ENCODE measurements around the gene GDF15.

- no peak for TF ChIP-seq EZH2 (IDR thresholded peaks at IDR 0.05; ENCODE audit: borderline replicate concordance, low read depth, low read length, severe bottlenecking)
- TF ChIP-seq CTCF (IDR thresholded peaks at IDR 0.05; ENCODE audit: borderline replicate concordance, extremely low read depth, low read length, poor library complexity, severe bottlenecking) = no peak
These were observed 41.3 kb downstream of the GDF15 start for GRCh38 chr19:18427080-18427742.
